Heart right ventricle (tissue), 16 donors: ENCODE measurements around the gene ZNF776. TPM values are rescaled to one million over a fixed set of nuclear protein-coding genes. Genes with fewer than 3 reads are reported as not detected.

Experiments
- ATAC-seq, 8 donors: fragments of 200-7000 bp; cut with Tn5 transposase; one replicate each; pipeline ENCODE4 v1.9.1; 2020; ENCODE audit warnings: mild to moderate bottlenecking in 8 of 8, moderate library complexity in 8 of 8, moderate number of reproducible peaks in 1 of 8
- DNase-seq, 2 donors: peaks; one replicate each; pipeline ENCODE4 v3.0.0-alpha.2; 2020
- H3K27ac ChIP-seq, 10 donors: fragments of 200-600 bp; sonication (generic) in 2 of 10; one replicate each; pipeline versions ENCODE4 v1.5.0 to v1.8.0; 2020 to 2022; ENCODE audit warnings: mild to moderate bottlenecking in 3 of 10
- H3K27me3 ChIP-seq, 7 donors: fragments of 200-600 bp; one replicate each; pipeline ENCODE4 v1.8.0; 2021 to 2022; ENCODE audit warnings: mild to moderate bottlenecking in 2 of 7
- H3K36me3 ChIP-seq, 9 donors: fragments of 200-600 bp; sonication (generic) in 1 of 9; one replicate each; pipeline versions ENCODE4 v1.5.0 to v1.8.0; 2020 to 2022; ENCODE audit warnings: mild to moderate bottlenecking in 2 of 9
- H3K4me1 ChIP-seq, 9 donors: fragments of 200-600 bp; sonication (generic) in 1 of 9; one replicate each; pipeline versions ENCODE4 v1.5.0 to v1.8.0; 2020 to 2022; ENCODE audit warnings: mild to moderate bottlenecking in 4 of 9
- H3K4me3 ChIP-seq, 10 donors: fragments of 200-600 bp; sonication (generic) in 2 of 10; one replicate each; pipeline versions ENCODE4 v1.5.0 to v1.8.0; 2020 to 2022; ENCODE audit warnings: mild to moderate bottlenecking in 7 of 10, moderate library complexity in 2 of 10
- H3K9me3 ChIP-seq, 11 donors: fragments of 200-600 bp in 10 of 11; sonication (generic) in 2 of 11; one replicate each; pipeline versions ENCODE4 v1.5.0 to v1.8.0; 2013 to 2022; ENCODE audit warnings: mild to moderate bottlenecking in 2 of 11, control low read depth in 1 of 11, moderate library complexity in 1 of 11
- WGBS, 2 donors: extraction: QIAGEN DNeasy Blood & Tissue Kit; methylation state at CpG; one replicate each; pipeline ENCODE4 v1.1.7; 2013; ENCODE audit warnings: inconsistent platforms in 1 of 2; 5-methylcytosine and 5-hydroxymethylcytosine counted together
- intact Hi-C, 10 donors: fragments of 100-400 bp; cut with DNase I; formaldehyde crosslinking; loops; one replicate each; pipeline versions ENCODE4 v1.11.1 to v1.14.2; 2022
- polyA plus RNA-seq, 2 donors: library from polyadenylated mRNA; stranded (reverse); fragments of 200-250 nt; gene quantifications; one replicate each; pipeline ENCODE4 v1.2.3, GENCODE V29; 2013
- total RNA-seq, 10 donors: library from RNA; stranded (reverse); fragmentation: NEBNext Ultra II Directional in 3 of 10; extraction: Animal tissue kit (Norgen Biotek cat#: 25700) in 3 of 10; gene quantifications; one replicate each; pipeline versions ENCODE4 v1.2.1 to v1.2.4, GENCODE V29; 2021 to 2023
- TF ChIP-seq, protein P1 (sequence below), 9 donors: fragments of 200-600 bp; sonication (generic) in 2 of 9; IDR thresholded peaks; one replicate each; pipeline versions ENCODE4 v1.5.0 to v1.8.0; 2021 to 2022; ENCODE audit warnings: antibody characterized with exemption in 9 of 9, mild to moderate bottlenecking in 5 of 9, moderate library complexity in 1 of 9
- donor health status: Arrhythmogenic right ventricular cardiomyopathy.
- donor health status: ischemic (EF 13 %, LVEDD 7.1; RV severe dilation, severe dysfunction).
- donor health status: healthy with polysubstance abuse.
- donor health status: DM: no; HTN: yes; CAD: no.
- donor health status: DM: no; HTN: no; CAD: no.
- donor health status: ischemic (EF 25% LVEDD 6.9; RV normal size, moderate dysfunction).
- donor health status: ischemic (EF 25% LVEDD 5.7; RV mildly dilated, moderate dysfunction).
- donor health status: healthy.
- donor health status: DM: yes; HTN: yes; CAD: no.
- donor health status: Ischemic cardiomyopathy.
- donor health status: ischemic (EF 35%, LVEDD 5.7; RV mildly dilated, moderate dysfunction).
- donor health status: nonischemic (EF 11% LVEDD 7.7; RV severe dilation, severe dysfunction).
- donor health status: DM: yes; HTN: yes; CAD: no.
- donor health status: PGD.
- donor health status: ischemic (EF 29% LVEDD 5.4; RV normal size, mild dysfunction).
- donor health status: nonischemic (EF 23%, LVEDD 6.1; RV moderate dilation, normal function).

ZNF776 gene
- total and polyA plus RNA-seq, 12 donors = 4.1 to 18.0 (median 12.8) TPM

DNA sequence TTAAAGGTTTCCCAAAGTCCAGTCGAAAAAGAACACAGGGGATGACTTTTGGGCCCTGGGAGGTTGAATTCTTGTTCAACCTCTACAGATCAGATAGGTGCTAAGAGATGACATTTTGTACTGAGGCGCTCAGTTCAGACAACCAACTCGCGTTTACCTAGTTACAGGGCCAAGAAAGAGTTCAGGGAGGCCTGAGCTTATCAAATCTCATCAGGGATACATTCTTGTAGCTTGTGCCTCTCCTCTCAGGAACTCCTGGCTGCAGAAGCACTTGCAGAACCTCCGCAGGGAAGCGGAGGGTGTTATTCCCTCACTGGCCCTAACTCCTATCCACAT lies 825 bp downstream of the ZNF776 start:
- peaks cover 0 to 48% (median 33%) of the 10 kb centered on the region in 9 donors for H3K36me3 ChIP-seq
- H3K27me3 ChIP-seq = no peaks in the 10 kb centered on the region
- ATAC-seq (peak in 5 of 8 donors; percentile 5 to 19 (median 7)), DNase-seq (no peak)
- peaks cover 0 to 53% (median 40%) of the 10 kb centered on the region in 11 donors for H3K9me3 ChIP-seq
- WGBS, 2 donors = 25% methylated on average over 6 of the region's 6 CpGs
- peak overlapping the region; percentile 71 to 97 (median 88) for H3K4me3 ChIP-seq
- TF ChIP-seq, protein P1, sequence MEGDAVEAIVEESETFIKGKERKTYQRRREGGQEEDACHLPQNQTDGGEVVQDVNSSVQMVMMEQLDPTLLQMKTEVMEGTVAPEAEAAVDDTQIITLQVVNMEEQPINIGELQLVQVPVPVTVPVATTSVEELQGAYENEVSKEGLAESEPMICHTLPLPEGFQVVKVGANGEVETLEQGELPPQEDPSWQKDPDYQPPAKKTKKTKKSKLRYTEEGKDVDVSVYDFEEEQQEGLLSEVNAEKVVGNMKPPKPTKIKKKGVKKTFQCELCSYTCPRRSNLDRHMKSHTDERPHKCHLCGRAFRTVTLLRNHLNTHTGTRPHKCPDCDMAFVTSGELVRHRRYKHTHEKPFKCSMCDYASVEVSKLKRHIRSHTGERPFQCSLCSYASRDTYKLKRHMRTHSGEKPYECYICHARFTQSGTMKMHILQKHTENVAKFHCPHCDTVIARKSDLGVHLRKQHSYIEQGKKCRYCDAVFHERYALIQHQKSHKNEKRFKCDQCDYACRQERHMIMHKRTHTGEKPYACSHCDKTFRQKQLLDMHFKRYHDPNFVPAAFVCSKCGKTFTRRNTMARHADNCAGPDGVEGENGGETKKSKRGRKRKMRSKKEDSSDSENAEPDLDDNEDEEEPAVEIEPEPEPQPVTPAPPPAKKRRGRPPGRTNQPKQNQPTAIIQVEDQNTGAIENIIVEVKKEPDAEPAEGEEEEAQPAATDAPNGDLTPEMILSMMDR (IDR thresholded peaks at IDR 0.05) = no peak
- peak overlapping the region in 7 of 10 donors; percentile 76 to 94 (median 91) for H3K27ac ChIP-seq
- intact Hi-C loops = loop anchor here in 5 of 10 donors (5.0 to 10.0 kb wide), 4 partner anchors 70 to 407 kb away; partner anchors contain the start of genes ZNF329 (in 3 of the 5) and ZNF814 (in 1 of the 5)
- peaks cover 0 to 36% (median 24%) of the 10 kb centered on the region in 9 donors for H3K4me1 ChIP-seq

DNA sequence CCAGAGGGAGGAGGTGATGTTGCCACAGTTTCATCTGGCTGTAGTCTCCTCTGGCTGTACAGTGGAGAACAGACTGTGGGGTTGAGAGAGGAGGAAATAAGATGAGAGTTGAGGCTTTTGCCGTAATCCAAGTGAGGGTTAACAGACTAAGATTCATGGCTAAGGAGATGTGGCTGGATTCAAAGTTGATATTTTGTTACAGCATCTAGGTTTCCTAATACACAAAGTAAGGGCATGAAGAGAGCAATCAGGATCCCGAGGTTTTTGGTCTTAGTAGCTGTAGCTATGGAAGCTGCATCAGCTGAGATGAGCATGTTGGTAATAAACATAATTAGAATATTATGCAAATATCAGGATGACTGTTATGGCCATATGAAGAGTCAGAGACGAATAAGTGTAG lies 1.4 kb downstream of the ZNF776 start:
- Histone ChIP-seq H3K9me3 (peaks cover 0 to 59% (median 45%) of the 10 kb centered on the region in 11 donors), H3K36me3 (peaks cover 2 to 53% (median 39%) of the 10 kb centered on the region in 9 donors), H3K4me1 (peaks cover 0 to 36% (median 24%) of the 10 kb centered on the region in 9 donors), H3K27ac (peak overlapping the region in 1 of 10 donors; percentile 91), H3K27me3 (no peaks in the 10 kb centered on the region), H3K4me3 (peak overlapping the region in 9 of 10 donors; percentile 71 to 97 (median 89))
- WGBS, 2 donors = 96 to 99% methylated on average over 3 of the region's 3 CpGs
- DNase-seq = no peak
- no peak for ATAC-seq
- intact Hi-C loops = loop anchor here in 5 of 10 donors (5.0 to 10.0 kb wide), 4 partner anchors 69 to 407 kb away; partner anchors contain the start of genes ZNF329 (in 3 of the 5) and ZNF814 (in 1 of the 5)
- TF ChIP-seq, protein P1 (IDR thresholded peaks at IDR 0.05) = no peak

DNA sequence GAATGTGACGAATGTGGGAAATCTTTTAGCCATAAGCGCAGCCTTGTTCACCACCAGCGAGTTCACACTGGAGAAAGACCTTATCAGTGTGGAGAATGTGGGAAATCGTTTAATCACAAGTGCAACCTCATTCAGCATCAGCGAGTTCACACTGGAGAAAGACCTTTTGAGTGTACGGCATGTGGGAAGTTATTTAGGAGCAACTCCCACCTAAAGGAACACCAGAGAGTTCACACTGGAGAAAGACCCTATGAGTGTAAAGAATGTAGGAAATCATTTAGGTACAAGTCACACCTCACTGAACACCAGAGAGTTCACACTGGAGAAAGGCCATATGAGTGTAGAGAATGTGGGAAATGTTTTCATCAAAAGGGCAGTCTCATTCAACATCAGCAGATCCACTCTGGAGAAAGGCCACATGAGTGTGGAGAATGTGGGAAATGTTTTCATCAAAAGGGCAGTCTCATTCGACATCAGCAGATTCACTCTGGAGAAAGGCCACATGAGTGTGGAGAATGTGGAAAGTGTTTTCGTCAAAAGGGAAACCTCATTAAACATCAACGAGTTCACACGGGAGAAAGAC lies 7.6 kb downstream of the ZNF776 start:
- H3K4me1 ChIP-seq = peaks cover 0 to 18% (median 5%) of the 10 kb centered on the region in 9 donors
- intact Hi-C loops = loop anchor here in 1 of 10 donors (10.0 kb wide), 1 partner anchor 141 kb away; no protein-coding TSS in a partner anchor
- ATAC-seq (no peak), DNase-seq (no peak)
- WGBS, 2 donors = 94 to 97% methylated on average over 10 of the region's 10 CpGs
- no peak overlapping the region for H3K27ac ChIP-seq
- H3K27me3 ChIP-seq = no peaks in the 10 kb centered on the region
- TF ChIP-seq, protein P1 (IDR thresholded peaks at IDR 0.05) = no peak
- H3K9me3 ChIP-seq = peaks cover 0 to 100% (median 51%) of the 10 kb centered on the region in 11 donors
- H3K36me3 ChIP-seq = peaks cover 21 to 100% (median 90%) of the 10 kb centered on the region in 9 donors
- no peak overlapping the region for H3K4me3 ChIP-seq

DNA sequence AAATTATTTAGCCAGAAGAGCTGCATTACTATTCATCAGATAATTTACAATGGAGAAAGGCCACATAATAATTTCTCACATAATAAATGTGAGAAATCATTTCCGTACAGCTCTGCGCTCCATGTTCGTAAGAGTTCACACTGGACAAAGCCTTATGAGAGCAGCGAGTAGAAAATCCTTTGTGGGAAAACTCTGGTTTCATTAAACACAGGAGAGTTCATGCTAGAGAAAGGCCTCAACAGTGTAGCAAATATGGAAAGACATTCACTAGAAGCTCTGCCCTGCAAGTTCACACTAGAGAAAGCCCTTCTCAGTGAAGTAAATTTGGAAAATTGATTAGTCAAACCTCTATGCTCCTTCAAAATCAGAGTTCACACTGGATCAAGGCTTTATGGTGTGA lies 8.4 kb downstream of the ZNF776 start:
- Histone ChIP-seq H3K27ac (no peak overlapping the region), H3K27me3 (no peaks in the 10 kb centered on the region), H3K9me3 (peaks cover 0 to 93% (median 42%) of the 10 kb centered on the region in 11 donors), H3K36me3 (peaks cover 23 to 100% (median 91%) of the 10 kb centered on the region in 9 donors), H3K4me1 (peaks cover 0 to 9% (median 0%) of the 10 kb centered on the region in 9 donors), H3K4me3 (no peak overlapping the region)
- TF ChIP-seq, protein P1 (IDR thresholded peaks at IDR 0.05) = no peak
- WGBS, 2 donors = 82 to 90% methylated on average over 4 of the region's 4 CpGs
- no peak for DNase-seq
- intact Hi-C loops = loop anchor here in 1 of 10 donors (10.0 kb wide), 1 partner anchor 140 kb away; no protein-coding TSS in a partner anchor
- no peak for ATAC-seq
